ENCODE results near the gene MRC1.
"Not testable (repeated sequence)": the region's sequence is repeated elsewhere in the genome, so short reads cannot be mapped to it uniquely, and the experiment has no call there.

MRC1 gene

DNA sequence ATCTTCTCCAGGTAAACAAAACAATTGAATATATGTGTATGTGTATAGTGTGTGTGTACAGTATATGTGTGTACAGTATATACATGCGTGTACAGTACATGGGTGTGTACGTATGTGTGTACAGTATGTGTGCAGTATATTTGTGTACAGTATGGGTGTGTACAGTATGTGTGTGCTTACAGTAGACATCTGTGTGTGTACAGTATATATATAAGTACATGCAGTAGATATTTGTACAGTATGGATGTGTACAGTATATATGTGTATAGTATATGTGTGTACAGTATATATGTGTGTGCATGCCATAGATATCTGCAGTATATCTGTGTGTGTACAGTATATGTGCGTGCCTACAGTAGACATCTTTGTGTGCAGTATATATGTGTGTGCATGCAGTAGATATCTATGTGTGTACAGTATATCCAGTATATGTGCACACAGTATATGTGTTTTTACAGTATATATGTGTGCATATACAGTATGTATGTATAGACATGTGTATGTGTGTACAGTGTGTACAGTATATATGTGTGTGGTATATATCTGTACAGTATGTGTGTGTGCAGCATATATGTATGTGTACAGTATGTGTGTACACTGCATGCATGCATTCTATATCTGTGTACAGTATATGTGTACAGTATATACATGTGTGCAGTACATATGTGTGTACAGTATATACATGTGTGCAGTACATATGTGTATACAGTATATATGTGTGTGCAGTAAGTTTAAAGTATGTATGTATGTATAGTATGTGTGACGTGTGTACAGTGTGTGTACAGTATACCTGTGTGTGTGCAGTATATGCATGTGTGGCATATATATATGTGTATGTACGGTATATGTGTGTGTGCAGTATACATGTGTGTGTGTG, 105.3 kb downstream of the MRC1 start:
- no peak overlapping the region for H3K9ac ChIP-seq (ENCODE audit: low read depth, low read length)
- no peaks in the 10 kb centered on the region for H3K4me1 ChIP-seq (ENCODE audit: insufficient read depth, low read length)
- H3K9me3 ChIP-seq (ENCODE audit: control insufficient read depth, insufficient read depth, low read length): peaks cover 6% of the 10 kb centered on the region; the same call in 1 of the 2 replicates
- no peaks in the 10 kb centered on the region for H3K36me3 ChIP-seq (ENCODE audit: insufficient read depth, low read length)

DNA sequence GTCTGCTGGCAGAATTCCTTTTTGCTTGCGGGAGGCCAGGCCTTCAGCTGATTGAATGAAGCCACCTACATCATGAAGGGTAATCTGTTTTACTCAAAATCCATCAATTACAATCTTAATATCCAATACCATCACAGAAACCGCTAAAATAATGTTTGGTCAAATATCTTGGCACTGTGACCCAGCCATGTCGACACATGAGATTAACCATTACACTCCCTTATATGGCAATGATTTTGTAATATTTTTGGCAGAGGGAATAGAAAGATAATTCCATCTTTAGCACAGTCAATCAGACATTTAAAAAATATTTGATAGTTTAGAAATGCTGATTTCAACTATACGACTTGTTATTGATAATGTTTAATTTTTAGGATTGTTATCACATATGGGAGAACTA, 106.0 kb downstream of the MRC1 start:
- no peak overlapping the region for H3K9ac ChIP-seq (ENCODE audit: low read depth, low read length)
- peaks cover 6% of the 10 kb centered on the region; the same call in 1 of the 2 replicates for H3K9me3 ChIP-seq (ENCODE audit: control insufficient read depth, insufficient read depth, low read length)
- H3K36me3 ChIP-seq (ENCODE audit: insufficient read depth, low read length): peaks cover under 1% of the 10 kb centered on the region; the same call in 1 of the 2 replicates
- H3K4me1 ChIP-seq (ENCODE audit: insufficient read depth, low read length): no peaks in the 10 kb centered on the region

DNA sequence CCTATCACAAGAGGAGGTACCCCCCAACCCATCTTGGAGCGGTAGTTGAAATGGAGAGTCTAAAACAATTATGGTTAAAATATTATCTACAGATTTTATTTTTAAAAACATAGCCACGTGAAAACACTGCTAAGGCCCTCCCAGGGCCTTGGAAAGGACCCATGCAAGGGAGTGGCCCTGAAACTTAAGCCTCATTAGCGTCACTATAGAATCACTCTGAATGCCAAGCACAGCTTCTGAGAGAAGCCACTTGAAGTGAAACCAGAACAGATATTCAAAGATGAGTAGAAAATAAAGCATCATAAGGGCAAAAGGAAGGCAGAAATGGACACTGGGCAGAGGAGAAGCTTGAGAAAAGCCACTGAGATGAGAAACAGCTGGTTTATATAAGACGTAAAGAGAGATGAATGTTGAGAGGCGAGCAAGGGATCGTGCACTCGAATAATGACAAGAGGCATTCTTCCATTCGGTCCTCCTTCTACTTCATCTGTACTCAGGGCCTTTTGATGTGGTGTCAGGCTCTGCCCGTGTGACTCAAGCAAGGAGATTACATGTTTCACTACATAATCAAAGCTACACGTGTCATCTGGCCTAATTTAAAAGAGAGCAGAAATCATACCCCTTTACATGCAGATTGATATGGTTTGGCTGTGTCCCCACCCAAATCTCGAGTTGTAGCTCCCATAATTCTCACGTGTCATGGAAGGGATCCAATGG, 109.2 kb downstream of the MRC1 start:
- Histone ChIP-seq H3K9me3 (ENCODE audit: control insufficient read depth, insufficient read depth, low read length) (peaks cover 3% of the 10 kb centered on the region; the same call in 1 of the 2 replicates), H3K36me3 (ENCODE audit: insufficient read depth, low read length) (peaks cover 2% of the 10 kb centered on the region; the same call in 1 of the 2 replicates), H3K4me1 (ENCODE audit: insufficient read depth, low read length) (no peaks in the 10 kb centered on the region), H3K9ac (ENCODE audit: low read depth, low read length) (no peak overlapping the region)

DNA sequence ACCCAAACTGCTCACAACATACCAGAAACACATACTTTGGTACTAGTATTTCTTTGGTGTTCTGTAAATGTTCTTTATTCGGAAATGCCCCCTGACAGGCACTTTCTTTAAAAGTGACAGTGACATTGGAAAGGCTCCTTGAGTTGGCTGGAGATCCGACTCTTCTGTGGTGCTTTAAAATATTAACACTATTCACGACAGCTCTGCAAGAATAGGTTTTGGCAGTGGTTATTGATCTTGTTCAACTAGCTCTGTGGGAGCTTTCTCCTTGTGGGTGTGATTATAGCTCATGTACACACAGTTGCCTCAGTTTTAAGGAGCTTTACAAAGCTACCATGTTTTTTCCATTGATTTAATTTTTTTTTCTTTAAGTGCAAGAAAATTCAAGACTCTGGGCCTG, 112.2 kb downstream of the MRC1 start:
- Histone ChIP-seq H3K9me3 (ENCODE audit: control insufficient read depth, insufficient read depth, low read length) (peaks cover 3% of the 10 kb centered on the region; the same call in 1 of the 2 replicates), H3K36me3 (ENCODE audit: insufficient read depth, low read length) (peaks cover 2% of the 10 kb centered on the region; the same call in 1 of the 2 replicates), H3K9ac (ENCODE audit: low read depth, low read length) (no peak overlapping the region), H3K4me1 (ENCODE audit: insufficient read depth, low read length) (no peaks in the 10 kb centered on the region)

DNA sequence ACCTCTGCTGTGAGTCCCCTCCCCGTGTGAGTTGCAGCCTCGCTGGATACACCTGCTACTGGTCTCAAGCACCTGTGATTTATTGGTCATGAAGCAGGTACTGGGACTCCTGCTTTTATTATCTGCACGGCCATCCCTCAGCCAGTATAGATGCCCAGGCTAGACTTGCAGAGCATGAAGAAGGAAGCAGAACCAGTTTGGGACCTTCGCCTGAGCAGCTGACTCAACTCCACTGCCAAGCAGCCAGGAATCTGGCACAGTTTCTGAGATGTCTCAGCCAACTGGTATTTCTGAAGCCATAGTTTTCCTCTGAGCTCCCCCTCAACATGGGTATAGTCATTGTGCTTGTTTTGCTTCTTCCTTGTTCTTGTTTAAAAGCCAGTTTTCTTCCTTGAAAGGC, 114.6 kb downstream of the MRC1 start:
- no peak overlapping the region for H3K9ac ChIP-seq (ENCODE audit: low read depth, low read length)
- peaks cover 3% of the 10 kb centered on the region; the same call in 1 of the 2 replicates for H3K9me3 ChIP-seq (ENCODE audit: control insufficient read depth, insufficient read depth, low read length)
- H3K36me3 ChIP-seq (ENCODE audit: insufficient read depth, low read length): peaks cover 2% of the 10 kb centered on the region; the same call in 1 of the 2 replicates
- H3K4me1 ChIP-seq (ENCODE audit: insufficient read depth, low read length): no peaks in the 10 kb centered on the region

DNA sequence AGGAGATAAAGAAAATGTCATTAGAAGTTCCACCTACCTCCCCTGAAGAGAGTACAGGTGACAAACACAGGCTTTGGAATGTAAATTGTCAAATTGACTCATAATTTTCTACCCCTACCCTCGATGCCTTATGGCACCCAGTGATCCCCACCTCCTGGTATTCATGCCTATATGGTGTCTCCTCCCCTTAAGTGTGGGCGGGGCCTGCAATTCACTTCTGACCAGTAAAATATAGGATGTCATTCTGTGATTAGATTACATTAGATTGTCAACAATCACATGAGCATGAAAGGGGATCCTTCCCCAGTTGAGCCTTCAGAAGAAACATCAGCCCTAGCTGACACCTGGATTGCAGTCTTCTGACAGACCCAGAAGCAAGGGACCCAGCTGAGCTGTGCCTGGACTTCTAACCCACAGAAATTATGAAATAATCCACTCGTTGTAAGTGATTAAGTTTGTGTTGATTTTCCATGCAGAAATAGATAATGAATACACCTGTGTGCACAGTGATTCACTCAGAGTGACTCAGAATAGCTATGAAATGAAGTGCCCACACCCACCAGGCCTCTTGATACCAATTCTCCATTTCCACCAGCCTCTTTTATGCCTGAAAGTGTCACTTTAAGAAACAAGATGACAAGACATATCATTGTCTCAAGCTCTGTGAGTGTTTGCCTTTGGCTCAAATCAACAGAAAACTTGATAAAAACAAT, 134.0 kb downstream of the MRC1 start:
- no peaks in the 10 kb centered on the region for H3K36me3 ChIP-seq (ENCODE audit: insufficient read depth, low read length)

DNA sequence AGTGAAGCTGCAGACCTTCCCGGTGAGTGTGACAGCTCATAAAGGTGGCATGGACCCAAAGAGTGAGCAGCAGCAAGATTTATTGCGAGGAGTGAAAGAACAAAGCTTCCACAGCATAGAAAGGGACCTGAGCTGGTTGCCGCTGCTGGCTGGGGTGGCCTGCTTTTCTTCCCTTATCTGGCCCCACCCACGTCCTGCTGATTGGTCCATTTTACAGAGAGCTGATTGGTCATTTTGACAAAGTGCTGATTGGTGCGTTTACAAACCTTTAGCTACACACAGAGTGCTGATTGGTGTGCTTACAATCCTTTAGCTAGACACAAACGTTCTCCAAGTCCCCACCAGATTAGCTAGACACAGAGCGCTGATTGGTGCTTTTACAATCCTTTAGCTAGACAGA, 141.1 kb downstream of the MRC1 start:
- H3K4me1 ChIP-seq (ENCODE audit: insufficient read depth, low read length); H3K9ac ChIP-seq (ENCODE audit: low read depth, low read length); H3K36me3 ChIP-seq (ENCODE audit: insufficient read depth, low read length); H3K9me3 ChIP-seq (ENCODE audit: control insufficient read depth, insufficient read depth, low read length): not testable (repeated sequence)

More for the DNA sequence above, 134.0 kb downstream of the MRC1 start:
- Histone ChIP-seq H3K4me1 (ENCODE audit: insufficient read depth, low read length) (no peaks in the 10 kb centered on the region), H3K9ac (ENCODE audit: low read depth, low read length) (no peak overlapping the region), H3K9me3 (ENCODE audit: control insufficient read depth, insufficient read depth, low read length) (no peaks in the 10 kb centered on the region; the same call in 1 of the 2 replicates)

DNA sequence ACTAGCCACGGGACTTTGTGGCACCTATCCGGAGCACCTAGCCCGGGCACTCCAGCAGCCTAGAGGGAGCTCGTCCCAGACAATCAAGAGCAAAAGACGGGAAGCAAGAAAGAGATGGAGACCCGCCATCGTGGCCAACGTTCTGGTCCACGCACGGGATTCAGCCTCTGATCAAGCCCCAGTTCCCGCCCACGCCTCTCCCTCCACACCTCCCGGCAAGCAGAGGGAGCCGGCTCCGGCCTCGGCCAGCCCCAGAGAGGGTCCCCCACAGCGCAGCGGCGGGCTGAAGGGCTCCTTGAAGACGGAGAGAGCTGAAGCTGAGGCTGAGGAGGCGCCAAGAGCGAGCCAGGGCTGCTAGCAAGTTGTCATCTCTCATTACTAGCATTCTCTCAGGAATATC, 141.6 kb downstream of the MRC1 start:
- H3K4me1 ChIP-seq (ENCODE audit: insufficient read depth, low read length): peaks cover 5% of the 10 kb centered on the region; the same call in 1 of the 2 replicates
- H3K9me3 ChIP-seq (ENCODE audit: control insufficient read depth, insufficient read depth, low read length): no peaks in the 10 kb centered on the region
- H3K36me3 ChIP-seq (ENCODE audit: insufficient read depth, low read length): no peaks in the 10 kb centered on the region
- no peak overlapping the region for H3K9ac ChIP-seq (ENCODE audit: low read depth, low read length)

DNA sequence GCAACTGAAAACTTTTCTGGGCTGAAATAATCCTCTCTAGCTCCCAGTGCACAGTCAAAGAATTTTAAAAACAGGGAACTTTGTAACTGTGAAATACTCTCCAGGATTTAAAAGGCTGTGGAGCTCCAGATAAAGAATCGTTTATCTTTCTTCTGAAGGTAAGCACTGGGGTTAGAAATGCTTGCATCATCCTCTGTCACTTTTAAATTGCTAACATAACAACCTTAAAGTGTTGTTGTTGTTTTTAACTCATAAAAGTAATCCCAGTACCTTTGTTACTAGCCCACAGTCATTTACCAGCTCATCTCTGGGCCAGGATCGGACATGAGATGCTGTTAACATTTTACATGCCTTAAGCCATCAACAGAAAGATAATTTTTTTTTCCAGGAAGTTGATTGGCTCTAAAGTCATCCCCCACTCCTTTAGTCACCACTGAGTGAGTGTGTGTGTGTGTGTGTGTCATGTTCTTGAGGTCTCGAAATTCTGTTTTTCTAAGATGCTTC, 142.8 kb downstream of the MRC1 start, which contains the start of gene SLC39A12:
Gene SLC39A12 (plus strand): TSS at position 51 of the 504 bp plus-strand sequence. CDS start 1,359 bp downstream, outside the sequence.
- Histone ChIP-seq H3K36me3 (ENCODE audit: insufficient read depth, low read length) (no peaks in the 10 kb centered on the region), H3K4me1 (ENCODE audit: insufficient read depth, low read length) (peaks cover 5% of the 10 kb centered on the region; the same call in 1 of the 2 replicates), H3K9me3 (ENCODE audit: control insufficient read depth, insufficient read depth, low read length) (no peaks in the 10 kb centered on the region), H3K9ac (ENCODE audit: low read depth, low read length) (no peak within 1 kb of the TSS)

DNA sequence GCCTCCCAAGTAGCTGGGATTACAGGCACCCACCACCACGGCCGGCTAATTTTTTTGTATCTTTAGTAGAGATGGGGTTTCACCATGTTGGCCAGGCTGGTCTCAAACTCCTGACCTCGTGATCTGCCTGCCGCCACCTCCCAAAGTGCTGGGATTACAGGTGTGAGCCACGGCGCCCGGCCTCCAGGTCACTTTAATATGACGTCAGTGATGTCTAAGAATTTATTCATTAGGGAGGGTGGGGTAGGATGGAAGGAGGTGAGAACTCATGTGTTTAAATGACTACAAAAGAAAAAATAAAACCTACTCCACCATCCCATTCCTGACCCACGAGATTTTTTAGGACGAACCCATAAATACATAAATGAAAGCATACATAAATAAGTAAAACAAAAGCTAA, 145.2 kb downstream of the MRC1 start:
- H3K4me1 ChIP-seq (ENCODE audit: insufficient read depth, low read length); H3K9ac ChIP-seq (ENCODE audit: low read depth, low read length); H3K9me3 ChIP-seq (ENCODE audit: control insufficient read depth, insufficient read depth, low read length); H3K36me3 ChIP-seq (ENCODE audit: insufficient read depth, low read length): not testable (repeated sequence)

DNA sequence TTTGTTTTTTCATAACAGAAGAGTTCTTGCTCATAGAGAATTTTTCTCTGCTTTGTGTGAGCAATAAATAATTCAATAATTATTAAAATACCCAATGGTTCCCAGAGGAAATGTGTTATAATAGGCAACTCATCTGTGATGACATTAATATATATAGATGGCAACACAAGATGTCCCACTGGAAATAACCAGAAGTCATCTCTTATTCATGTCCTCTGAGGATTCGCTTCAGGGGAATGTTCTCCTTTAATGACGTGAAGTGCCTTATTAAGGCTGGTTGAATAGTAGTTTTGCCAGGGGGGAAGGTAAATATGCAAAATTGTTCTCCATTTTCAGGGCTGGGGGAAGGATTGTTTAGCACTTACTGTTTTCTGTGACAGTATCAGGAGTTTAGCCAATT, 145.7 kb downstream of the MRC1 start:
- H3K9me3 ChIP-seq (ENCODE audit: control insufficient read depth, insufficient read depth, low read length): peaks cover 6% of the 10 kb centered on the region
- peaks cover 5% of the 10 kb centered on the region; the same call in 1 of the 2 replicates for H3K4me1 ChIP-seq (ENCODE audit: insufficient read depth, low read length)
- H3K9ac ChIP-seq (ENCODE audit: low read depth, low read length): no peak overlapping the region
- no peaks in the 10 kb centered on the region for H3K36me3 ChIP-seq (ENCODE audit: insufficient read depth, low read length)

DNA sequence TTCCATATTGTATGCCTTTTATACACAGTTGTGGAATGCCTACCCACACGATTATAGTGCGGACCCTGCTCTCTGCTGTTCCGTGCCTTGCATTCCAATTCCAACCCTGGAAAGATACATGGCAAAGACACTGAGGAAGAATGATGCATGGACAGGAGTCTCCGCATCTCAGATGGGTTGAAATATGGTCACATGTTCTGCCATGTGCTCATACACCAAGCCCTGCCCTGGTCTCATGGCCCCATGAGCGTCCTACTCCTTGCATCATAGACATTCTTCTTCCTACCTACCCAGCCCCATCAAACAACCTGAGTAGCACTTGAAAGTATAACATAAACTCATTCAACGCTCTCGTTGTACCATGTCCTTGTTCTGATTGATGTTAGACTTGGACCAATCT, 148.9 kb downstream of the MRC1 start:
- H3K9me3 ChIP-seq (ENCODE audit: control insufficient read depth, insufficient read depth, low read length): peaks cover 11% of the 10 kb centered on the region
- no peaks in the 10 kb centered on the region for H3K36me3 ChIP-seq (ENCODE audit: insufficient read depth, low read length)
- H3K4me1 ChIP-seq (ENCODE audit: insufficient read depth, low read length): no peaks in the 10 kb centered on the region; the same call in 1 of the 2 replicates

DNA sequence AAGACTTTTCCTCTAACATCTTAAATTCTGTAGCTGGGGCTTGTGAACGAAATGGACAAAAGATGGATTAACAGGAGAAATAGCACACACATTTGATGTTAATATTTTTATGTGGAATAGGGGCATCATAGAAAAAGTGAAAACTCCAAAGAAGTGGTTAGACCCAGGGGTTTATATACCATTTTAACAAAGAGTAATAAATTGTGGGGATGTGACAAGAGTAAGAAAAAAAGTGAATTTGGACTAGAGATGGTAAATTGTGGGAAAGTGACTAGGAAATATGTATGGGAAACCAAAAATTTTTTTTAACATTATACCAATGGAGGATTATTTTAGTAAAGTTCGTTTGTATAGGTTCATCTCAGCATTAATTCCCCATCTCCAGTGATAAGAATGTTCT, 150.7 kb downstream of the MRC1 start:
- Histone ChIP-seq H3K9me3 (ENCODE audit: control insufficient read depth, insufficient read depth, low read length) (peaks cover 11% of the 10 kb centered on the region), H3K36me3 (ENCODE audit: insufficient read depth, low read length) (no peaks in the 10 kb centered on the region), H3K4me1 (ENCODE audit: insufficient read depth, low read length) (no peaks in the 10 kb centered on the region; the same call in 1 of the 2 replicates), H3K9ac (ENCODE audit: low read depth, low read length) (no peak overlapping the region)

More for the DNA sequence above, 148.9 kb downstream of the MRC1 start:
- H3K9ac ChIP-seq (ENCODE audit: low read depth, low read length): no peak overlapping the region

All from ES-I3 (cell line).